ENCODE data around the gene ELMOD1. TPM values are rescaled to one million over a fixed set of nuclear protein-coding genes. Genes with fewer than 3 reads are reported as not detected.

ELMOD1 gene
- total and polyA plus RNA-seq, 2 experiments from 2014 or later: 1.2 to 1.6 TPM

- no peaks in the 10 kb centered on the region for H3K36me3 ChIP-seq (ENCODE audit: insufficient read depth)
- peak overlapping the region; percentile 8; the same call in 1 of the 2 replicates for H2AFZ ChIP-seq
- peaks cover 22% of the 10 kb centered on the region for H3K27me3 ChIP-seq (ENCODE audit: insufficient read depth)
- TF ChIP-seq NANOG (IDR thresholded peaks at IDR 0.05; ENCODE audit: borderline replicate concordance): no peak
- no peak for TF ChIP-seq ETS1 (IDR thresholded peaks at IDR 0.05)
- no peak for TF ChIP-seq JUNB (IDR thresholded peaks at IDR 0.05; ENCODE audit: unreplicated experiment)
- TF ChIP-seq ZNF331 (CRISPR knock-in tag; IDR thresholded peaks at IDR 0.05; ENCODE audit: low read depth): no peak
- TF ChIP-seq ZNF114 (CRISPR knock-in tag; IDR thresholded peaks at IDR 0.05): no peak
- peak; percentile 69 to 77 for TF ChIP-seq CTCF (conservative IDR thresholded peaks at IDR 0.05; ENCODE audit: low read depth in 2 of 2)
- no peak for TF ChIP-seq POLR2AphosphoS5 (IDR thresholded peaks at IDR 0.05; ENCODE audit: low read depth)
- Mint-ChIP-seq H3K4me1 (peaks cover 36% of the 10 kb centered on the region), H3K9me3 (no peaks in the 10 kb centered on the region), H3K4me3 (no peak overlapping the region), H3K27ac (no peak overlapping the region), H3K36me3 (ENCODE audit: low read depth) (no peaks in the 10 kb centered on the region), H3K27me3 (ENCODE audit: insufficient read depth, low read depth, poor library complexity) (peaks cover 8% of the 10 kb centered on the region)
- peak; percentile 98 for ATAC-seq
- no peak overlapping the region for H3K4me3 ChIP-seq
- H3K4me2 ChIP-seq: peak overlapping the region; percentile 44; the same call in 1 of the 2 replicates
- peak; percentile 73 for DNase-seq (ENCODE audit: low spot score)
- H3F3A ChIP-seq (replicated peaks; ENCODE audit: low read depth): no peaks in the 10 kb centered on the region
- peaks cover 40% of the 10 kb centered on the region for H3K4me1 ChIP-seq (ENCODE audit: insufficient read depth)
- H3K9me2 ChIP-seq (ENCODE audit: insufficient read depth): no peaks in the 10 kb centered on the region
- no peaks in the 10 kb centered on the region for H3K79me2 ChIP-seq (replicated peaks; ENCODE audit: insufficient read depth)
- H3K27ac ChIP-seq (ENCODE audit: low read depth): no peak overlapping the region
- H4K20me1 ChIP-seq (replicated peaks; ENCODE audit: insufficient read depth): no peaks in the 10 kb centered on the region
These were observed 7.5 kb downstream of the ELMOD1 start for GRCh38 chr11:107598225-107599139.

- peak; percentile 47 for DNase-seq (ENCODE audit: low spot score)
- H3K36me3 ChIP-seq (ENCODE audit: insufficient read depth): no peaks in the 10 kb centered on the region
- Mint-ChIP-seq H3K36me3 (ENCODE audit: low read depth) (no peaks in the 10 kb centered on the region), H3K4me1 (peaks cover 51% of the 10 kb centered on the region), H3K27ac (no peak overlapping the region), H3K9me3 (no peaks in the 10 kb centered on the region), H3K27me3 (ENCODE audit: insufficient read depth, low read depth, poor library complexity) (peaks cover 9% of the 10 kb centered on the region), H3K4me3 (no peak overlapping the region)
- H3K4me1 ChIP-seq (ENCODE audit: insufficient read depth): peaks cover 51% of the 10 kb centered on the region
- H2AFZ ChIP-seq: no peak overlapping the region
- peak overlapping the region; percentile 53 for H3K4me2 ChIP-seq
- H3K79me2 ChIP-seq (replicated peaks; ENCODE audit: insufficient read depth): no peaks in the 10 kb centered on the region
- no peaks in the 10 kb centered on the region for H4K20me1 ChIP-seq (replicated peaks; ENCODE audit: insufficient read depth)
- ATAC-seq: peak; percentile 59
- 0 out of 2 replicates have a peak, but pooled peaks cover 3% of the 10 kb centered on the region for H3F3A ChIP-seq (replicated peaks; ENCODE audit: low read depth)
- peak overlapping the region; percentile 65 for H3K27ac ChIP-seq (ENCODE audit: low read depth)
- no peak overlapping the region for H3K4me3 ChIP-seq
- no peaks in the 10 kb centered on the region for H3K9me2 ChIP-seq (ENCODE audit: insufficient read depth)
- H3K27me3 ChIP-seq (ENCODE audit: insufficient read depth): peaks cover 4% of the 10 kb centered on the region; the same call in 1 of the 2 replicates
- TF ChIP-seq NANOG (IDR thresholded peaks at IDR 0.05; ENCODE audit: borderline replicate concordance): no peak
- TF ChIP-seq ZNF462 (CRISPR knock-in tag; IDR thresholded peaks at IDR 0.05): no peak
- TF ChIP-seq JUNB (IDR thresholded peaks at IDR 0.05; ENCODE audit: unreplicated experiment): no peak
These were observed 14.4 kb downstream of the ELMOD1 start for GRCh38 chr11:107605061-107606006.

All from GM23338 (cell line).